ENCODE measurements around the gene ARG1. TPM values are rescaled to one million over a fixed set of nuclear protein-coding genes. Genes with fewer than 3 reads are reported as not detected.

ARG1 gene
- total RNA-seq, 1 donor from 2014 or later: not detected

DNA sequence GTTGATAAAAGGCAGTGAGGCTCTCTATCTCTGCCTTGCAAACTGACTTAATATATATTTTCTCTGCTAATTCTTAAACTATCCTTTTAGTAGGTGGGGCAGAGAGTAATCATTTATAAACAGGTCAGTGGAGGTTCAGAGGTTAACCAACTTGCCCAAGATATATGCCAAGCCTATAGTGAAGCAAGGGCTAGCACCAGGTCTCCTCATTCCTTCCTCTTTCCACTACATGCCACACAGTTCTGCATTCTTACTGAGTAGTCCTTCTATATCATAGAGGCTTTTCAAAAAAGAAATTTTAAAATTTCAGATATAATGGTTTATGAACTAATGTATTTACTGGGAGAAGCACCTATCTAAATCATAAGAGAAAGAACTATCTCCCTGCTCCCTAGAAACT is 8.5 kb downstream of the ARG1 start:
- intact Hi-C loops (cut with micrococcal nuclease): no loop called here

DNA sequence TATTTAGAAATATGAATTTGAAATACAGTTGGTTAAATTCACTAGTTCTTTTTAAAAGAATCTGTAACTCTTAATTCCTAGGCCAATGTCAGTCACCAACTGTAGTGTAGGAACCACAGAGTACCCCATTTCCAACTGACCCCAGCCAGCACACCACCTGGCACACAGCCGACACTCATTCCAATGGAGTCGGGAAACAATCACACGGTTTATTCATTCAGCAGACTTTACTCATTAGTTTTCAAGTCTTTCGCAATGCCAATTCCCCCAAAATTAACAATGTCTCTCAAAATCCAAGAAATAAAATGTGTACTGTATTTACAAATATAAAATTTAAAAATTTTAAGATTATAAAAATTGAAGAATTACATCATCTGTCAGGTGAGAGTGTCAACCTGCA is 13.5 kb downstream of the ARG1 start:
- intact Hi-C loops (cut with micrococcal nuclease): no loop called here

DNA sequence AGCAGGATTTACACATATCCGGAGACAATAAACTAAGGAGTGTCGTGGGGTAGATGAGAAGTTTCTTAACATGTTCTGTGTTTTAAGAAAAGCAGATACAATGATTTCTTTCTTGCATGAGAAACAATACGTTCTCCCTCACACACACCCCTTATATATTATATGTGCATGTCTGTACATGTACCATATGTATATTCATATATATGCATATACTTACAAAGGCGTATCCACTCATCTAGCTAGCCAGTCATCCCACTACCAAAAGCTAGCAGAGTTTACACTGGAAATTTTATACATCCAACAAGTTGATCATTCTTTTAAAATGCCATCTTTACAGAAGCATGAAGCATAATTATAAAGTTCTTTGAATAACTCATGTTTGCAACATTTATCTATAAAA is 14.9 kb downstream of the ARG1 start:
- intact Hi-C loops (cut with micrococcal nuclease): no loop called here

DNA sequence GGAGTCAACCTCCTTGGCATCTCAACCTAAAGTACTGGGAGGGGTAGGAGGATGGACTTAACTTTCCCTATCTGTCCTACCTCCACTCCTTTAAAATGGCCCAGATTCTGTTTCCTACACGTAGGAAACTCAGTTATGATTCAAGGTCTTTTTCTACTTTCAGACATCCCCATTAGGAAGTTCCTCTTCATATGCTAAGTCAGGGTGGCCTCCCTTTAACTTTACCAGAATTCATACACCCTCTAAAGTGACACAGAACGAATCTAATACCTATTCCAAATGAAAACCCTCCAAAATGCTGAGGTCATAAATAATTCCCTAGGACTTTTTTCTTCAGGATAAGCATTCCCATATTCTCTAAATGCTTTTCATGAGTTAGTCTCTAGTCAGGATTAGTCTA is 15.6 kb downstream of the ARG1 start:
- intact Hi-C loops (cut with micrococcal nuclease): no loop called here

DNA sequence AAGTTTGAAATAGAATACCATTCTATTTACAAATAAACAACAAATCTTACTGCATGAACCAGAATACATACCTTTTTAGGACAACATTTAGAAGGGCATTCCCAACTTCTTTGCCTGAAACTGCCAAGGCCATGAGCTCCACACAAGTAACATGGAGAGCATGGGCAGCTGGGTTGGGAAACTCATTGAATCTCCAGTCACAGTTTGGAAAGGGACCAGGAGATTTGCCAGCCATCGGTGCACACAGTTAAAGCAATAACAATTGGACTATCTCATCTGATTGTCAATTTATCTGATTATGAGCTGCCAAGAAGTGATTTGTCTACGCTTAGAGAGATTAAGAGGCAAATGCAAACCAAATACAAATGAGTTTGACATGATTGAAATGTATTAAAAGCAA is 19.9 kb downstream of the ARG1 start:
- intact Hi-C loops (cut with micrococcal nuclease): no loop called here

DNA sequence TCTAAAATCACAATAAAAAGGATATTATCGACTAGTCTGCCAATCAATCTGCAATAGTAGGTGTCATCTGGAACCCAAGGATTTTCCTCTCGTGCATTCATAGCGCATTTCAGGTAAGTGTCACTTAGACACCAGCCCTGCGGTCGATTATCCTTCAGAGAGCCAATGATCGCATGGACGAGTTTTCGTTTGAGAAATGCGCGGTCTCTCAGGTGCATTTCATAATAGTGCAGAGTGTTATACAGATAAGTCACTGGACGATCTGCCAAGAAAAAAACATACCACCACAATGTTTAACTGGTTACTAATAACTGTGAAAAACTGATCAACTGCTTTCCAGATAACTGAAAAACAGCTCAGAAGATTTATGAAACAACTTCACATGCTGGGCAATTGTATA is 21.0 kb downstream of the ARG1 start:
- intact Hi-C loops (cut with micrococcal nuclease): no loop called here

DNA sequence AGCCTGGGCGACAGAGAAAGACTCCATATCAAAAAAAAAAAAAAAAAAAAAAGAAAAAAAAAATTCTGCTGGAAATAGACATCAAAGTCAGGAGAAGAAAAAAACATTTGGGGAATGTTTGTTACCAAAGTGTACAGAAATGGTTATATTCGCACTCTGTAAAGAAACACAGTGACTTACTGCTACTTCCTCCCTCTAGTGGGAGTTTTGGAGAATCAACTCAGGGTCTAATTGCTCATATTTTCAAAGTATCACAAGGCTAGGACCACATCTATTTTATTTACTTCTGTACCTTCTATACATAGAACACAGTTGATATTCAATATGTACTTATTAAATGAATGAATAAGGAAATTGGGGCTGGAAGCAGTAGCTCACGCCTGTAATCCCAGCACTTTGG is 24.4 kb downstream of the ARG1 start:
- intact Hi-C loops (cut with micrococcal nuclease): loop anchor here (1.0 to 5.0 kb wide), 4 partner anchors 78 to 712 kb away; no protein-coding TSS in a partner anchor

DNA sequence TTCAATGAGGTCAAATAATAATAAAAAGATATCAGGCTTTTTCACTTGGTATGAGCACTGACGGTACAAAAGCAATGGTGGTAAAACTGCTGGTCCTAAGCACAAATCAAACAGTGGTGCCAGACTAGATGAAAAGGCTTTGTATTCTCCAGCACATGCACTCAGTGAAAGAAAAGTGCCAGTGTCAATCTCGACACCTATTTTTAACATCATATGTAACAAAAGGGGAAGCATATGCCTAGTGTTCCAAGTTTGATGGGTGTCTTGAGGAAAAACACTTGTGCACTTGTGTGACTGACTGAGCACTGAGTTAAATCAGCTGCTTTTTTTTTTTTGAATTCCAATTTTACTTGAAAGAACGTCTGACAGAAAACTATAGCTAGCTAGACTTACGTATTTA is 27.7 kb downstream of the ARG1 start:
- intact Hi-C loops (cut with micrococcal nuclease): no loop called here

DNA sequence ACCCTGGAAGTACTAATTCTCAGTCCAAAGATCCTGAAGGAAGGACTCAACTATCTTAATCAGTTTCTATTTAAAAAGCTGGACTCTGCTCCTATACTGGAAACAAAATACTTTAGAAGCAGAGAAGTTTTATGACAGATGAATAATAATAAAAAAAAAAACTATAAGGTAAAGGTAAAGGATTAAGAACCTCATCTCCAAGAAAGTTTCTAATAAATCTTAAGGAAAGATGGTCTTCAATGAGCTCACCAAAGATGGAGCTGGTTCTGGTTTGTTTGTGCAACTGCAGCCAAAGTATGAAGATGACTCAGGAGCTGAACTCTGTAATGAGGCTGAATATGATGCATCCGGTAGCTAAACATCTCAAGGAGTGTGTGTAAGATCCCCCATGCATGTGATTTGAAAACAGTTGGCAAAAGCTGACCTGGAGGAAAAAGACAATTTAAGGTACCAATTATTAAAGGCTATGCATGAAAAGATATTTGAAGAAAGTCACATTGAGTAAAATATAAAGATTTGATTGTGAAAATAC is 29.8 kb downstream of the ARG1 start:
- intact Hi-C loops (cut with micrococcal nuclease): no loop called here

DNA sequence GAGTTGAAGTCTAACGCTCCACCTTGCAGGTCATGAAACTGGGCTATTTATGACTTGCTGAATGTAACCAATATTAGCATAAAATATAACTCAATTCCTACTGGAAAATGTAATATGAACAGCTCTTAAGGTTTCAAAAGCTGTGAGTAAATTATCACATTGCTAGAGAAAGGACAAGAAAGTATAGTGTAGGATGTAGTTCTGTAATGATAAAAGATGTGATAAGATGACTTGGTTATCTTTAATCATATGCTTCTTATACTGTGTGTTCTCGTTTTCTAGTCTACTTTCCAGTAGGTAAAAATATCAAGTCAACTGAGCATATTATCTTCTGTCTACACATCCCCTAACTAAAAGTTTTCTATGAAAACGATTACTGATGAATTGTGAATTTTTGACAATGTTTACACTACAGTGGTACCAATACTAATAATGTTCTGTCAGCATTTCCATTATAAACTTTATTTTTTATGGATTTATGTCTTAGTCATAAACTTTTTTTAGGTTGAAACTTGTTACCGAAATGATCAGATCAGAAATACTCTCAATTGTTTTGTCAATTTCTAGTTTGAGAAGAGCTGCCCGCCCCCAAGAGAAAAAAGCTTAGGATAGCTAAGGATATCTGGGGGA is 40.4 kb downstream of the ARG1 start:
- intact Hi-C loops (cut with micrococcal nuclease): no loop called here

DNA sequence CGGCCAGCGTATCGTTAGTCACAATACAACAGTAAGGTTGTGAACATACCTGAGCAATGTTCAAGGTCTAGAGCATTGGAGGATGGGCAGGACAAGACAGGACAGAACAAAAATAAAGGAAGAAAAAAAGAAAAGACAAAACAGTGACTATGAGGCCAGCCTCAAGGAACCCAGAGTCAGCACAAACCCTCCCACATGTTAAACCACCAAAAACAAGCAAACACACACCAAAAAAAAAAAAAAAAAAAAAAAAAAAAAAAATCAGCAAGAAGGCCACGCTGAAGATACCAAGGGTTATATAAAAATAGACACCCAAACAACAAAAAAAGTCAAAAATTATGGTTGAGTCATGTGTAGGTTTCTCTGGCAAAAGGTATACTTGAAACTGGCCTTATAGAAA is 42.2 kb downstream of the ARG1 start:
- intact Hi-C loops (cut with micrococcal nuclease): no loop called here

DNA sequence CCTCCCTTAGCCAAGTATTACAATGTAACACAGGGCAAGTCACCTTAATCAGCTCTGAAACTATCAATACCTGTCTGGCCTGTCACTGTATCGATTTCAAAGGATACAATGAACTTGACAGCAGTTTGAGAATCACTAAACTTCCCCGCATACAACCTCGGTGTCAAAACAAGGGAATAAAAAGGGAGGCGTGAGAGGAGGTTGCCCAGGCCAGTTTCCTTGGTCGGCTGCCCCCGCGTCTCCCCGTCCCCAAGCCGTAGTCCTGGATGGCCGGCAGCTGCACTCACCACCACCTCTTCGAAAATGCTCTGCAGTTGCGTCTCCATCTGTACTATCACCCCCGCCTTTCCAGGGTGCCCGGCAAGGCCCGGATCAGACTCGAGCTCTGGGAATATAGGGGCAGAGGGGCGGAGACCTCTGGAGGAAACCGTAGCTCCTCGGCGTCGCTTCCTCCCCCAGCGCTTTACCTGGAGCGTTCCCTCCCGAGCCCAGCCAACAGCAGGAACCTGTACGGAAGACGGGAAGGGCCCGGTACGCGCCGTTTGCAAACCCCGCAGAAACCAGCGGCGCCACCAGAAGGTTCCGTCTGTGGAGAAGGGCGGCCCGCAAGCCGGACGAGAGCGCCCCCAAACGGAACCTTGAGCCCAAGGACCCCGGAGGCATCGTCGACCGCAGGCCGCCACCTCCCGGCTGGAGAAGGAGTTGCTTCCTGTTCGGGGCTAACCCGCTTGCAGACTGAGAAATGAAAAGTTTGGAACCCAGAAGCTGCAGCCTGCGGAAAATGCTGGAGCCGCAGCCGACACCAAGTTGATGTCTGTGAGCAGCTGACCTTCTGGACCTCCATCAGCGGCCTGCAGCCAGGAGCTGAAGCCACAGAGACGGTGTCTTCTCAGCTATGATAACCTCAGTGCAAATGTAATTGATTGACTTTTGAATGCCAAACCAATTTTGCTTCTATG is 55.0 kb downstream of the ARG1 start, which contains the start of gene MED23:
Gene MED23, minus strand, starts transcription at position 519 of the 959 bp plus-strand sequence. Its CDS starts 193 bp downstream, at position 326.
- intact Hi-C loops (cut with micrococcal nuclease): loop anchor here (1.0 to 5.0 kb wide), 18 partner anchors 12 to 1607 kb away; partner anchors contain the start of genes AKAP7, ENPP1, EPB41L2 and RPS12

DNA sequence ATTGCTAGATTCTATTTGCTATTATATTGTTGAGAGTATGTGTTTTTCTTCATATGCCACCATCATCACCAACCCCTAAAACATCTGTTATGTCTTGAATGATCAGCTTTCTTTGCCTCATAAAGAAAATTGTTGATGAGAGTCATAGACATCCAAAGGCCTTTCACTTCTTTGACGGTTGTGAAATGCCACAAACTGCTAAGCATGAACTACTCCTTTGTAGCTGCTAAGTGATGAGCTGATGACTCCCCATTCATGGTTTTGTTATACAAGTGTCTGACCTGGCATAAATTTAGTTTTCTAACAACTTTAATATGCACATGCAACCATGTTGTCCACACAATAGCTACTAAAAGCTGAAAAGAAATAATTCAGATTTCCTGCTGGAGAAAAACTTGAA is 55.7 kb downstream of the ARG1 start:
- intact Hi-C loops (cut with micrococcal nuclease): loop anchor here (1.0 to 5.0 kb wide), 17 partner anchors 12 to 1496 kb away; partner anchors contain the start of genes AKAP7, ENPP1, EPB41L2 and RPS12

DNA sequence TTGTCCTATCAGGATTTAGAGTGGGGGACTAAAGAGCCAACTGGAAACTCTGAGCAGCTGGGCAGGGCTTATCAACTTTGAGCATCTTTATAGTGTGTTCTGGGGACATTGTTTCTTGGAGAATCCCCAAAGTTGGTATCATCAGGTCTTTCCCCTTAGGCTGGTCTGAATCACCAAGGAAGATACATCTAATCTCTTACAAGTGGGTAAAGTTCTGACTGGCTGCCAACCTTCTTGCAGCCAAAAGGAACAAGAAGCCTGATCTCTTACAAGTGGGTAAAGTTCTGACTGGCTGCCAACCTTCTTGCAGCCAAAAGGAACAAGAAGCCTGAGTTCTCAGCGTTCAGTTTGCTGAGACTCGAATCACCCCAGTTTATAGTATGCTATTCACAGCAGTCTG is 56.6 kb downstream of the ARG1 start:
- intact Hi-C loops (cut with micrococcal nuclease): loop anchor here (2.0 to 5.0 kb wide), 8 partner anchors 58 to 1497 kb away; partner anchors contain the start of genes AKAP7, ENPP1, EPB41L2 and STX7

DNA sequence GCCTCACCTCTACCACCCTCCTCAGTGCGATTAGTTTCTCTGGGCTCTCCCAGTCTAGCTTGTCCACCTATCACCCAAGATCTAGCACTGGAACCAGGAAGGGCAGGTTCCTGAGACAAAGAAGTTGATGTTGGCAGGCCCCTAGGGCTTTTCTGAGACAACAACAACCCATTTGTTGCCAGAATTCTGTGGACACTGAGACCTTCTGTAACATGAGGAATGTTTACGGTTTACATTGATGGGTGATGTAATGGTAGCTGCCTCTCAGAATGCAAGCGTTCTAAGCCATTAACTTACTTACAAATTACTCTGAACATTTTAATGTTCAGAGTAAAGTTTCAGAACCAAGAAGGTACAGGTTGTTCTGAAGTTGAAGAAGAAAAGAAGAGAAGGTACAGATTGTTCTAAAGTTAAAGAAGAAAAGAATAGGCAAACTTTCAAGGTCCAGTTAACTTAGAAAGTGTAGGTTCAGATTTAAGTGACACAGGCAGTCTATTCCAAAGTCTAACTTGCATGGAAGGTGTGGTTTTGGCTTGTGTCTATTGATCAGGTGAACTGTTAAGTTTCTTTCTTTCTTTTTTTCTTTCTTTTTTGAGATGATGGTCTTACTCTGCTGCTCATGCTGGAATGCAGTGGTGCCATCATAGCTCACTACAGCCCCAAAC is 58.7 kb downstream of the ARG1 start:
- intact Hi-C loops (cut with micrococcal nuclease): no loop called here

Other genes with a start within 250 kb of the ARG1 start
- gene MED23, start 55.0 kb downstream of the ARG1 start, total RNA-seq: 38.2 and 40.1 TPM in 2 replicates
- 1.5 and 2.2 TPM in 2 replicates for gene ENPP3, start 64.1 kb downstream of the ARG1 start, total RNA-seq
- not detected in 2 replicates for gene OR2A4, start 128.2 kb downstream of the ARG1 start, total RNA-seq
- not detected in 2 replicates for gene CTAGE9, start 137.8 kb downstream of the ARG1 start, total RNA-seq
- gene ENPP1, start 234.8 kb downstream of the ARG1 start, total RNA-seq: 0.24 and 0.27 TPM in 2 replicates